Measurements from ENCODE around the gene CFAP74.

The CFAP74 gene

GRCh38 chr1:2001773-2002411, 1.7 kb downstream of the CFAP74 start:
- H3K27me3 ChIP-seq (ENCODE audit: control insufficient read depth, insufficient read depth, low read length): peaks cover 5% of the 10 kb centered on the region
- no peaks in the 10 kb centered on the region for H3K4me1 ChIP-seq (ENCODE audit: control insufficient read depth, insufficient read depth, low read length)
- no peak overlapping the region for H3K27ac ChIP-seq (ENCODE audit: low read depth, low read length)
- H3K4me3 ChIP-seq (ENCODE audit: low read length): no peak overlapping the region
- H3K9ac ChIP-seq (ENCODE audit: low read length): no peak overlapping the region
- no peaks in the 10 kb centered on the region for H3K36me3 ChIP-seq (ENCODE audit: control insufficient read depth, insufficient read depth, low read length)

- H3K4me1 ChIP-seq (ENCODE audit: control insufficient read depth, insufficient read depth, low read length): no peaks in the 10 kb centered on the region
- H3K27me3 ChIP-seq (ENCODE audit: control insufficient read depth, insufficient read depth, low read length): peaks cover 5% of the 10 kb centered on the region
- no peak overlapping the region for H3K4me3 ChIP-seq (ENCODE audit: low read length)
- no peak overlapping the region for H3K27ac ChIP-seq (ENCODE audit: low read depth, low read length)
- H3K9ac ChIP-seq (ENCODE audit: low read length): no peak overlapping the region
- H3K36me3 ChIP-seq (ENCODE audit: control insufficient read depth, insufficient read depth, low read length): no peaks in the 10 kb centered on the region
Observed at GRCh38 chr1:2000850-2001249, 2.7 kb downstream of the CFAP74 start.

GRCh38 chr1:2000432-2000831, 3.2 kb downstream of the CFAP74 start:
- H3K27ac ChIP-seq (ENCODE audit: low read depth, low read length): no peak overlapping the region
- H3K4me3 ChIP-seq (ENCODE audit: low read length): no peak overlapping the region
- H3K36me3 ChIP-seq (ENCODE audit: control insufficient read depth, insufficient read depth, low read length): no peaks in the 10 kb centered on the region
- peaks cover 5% of the 10 kb centered on the region for H3K27me3 ChIP-seq (ENCODE audit: control insufficient read depth, insufficient read depth, low read length)
- no peak overlapping the region for H3K9ac ChIP-seq (ENCODE audit: low read length)
- H3K4me1 ChIP-seq (ENCODE audit: control insufficient read depth, insufficient read depth, low read length): no peaks in the 10 kb centered on the region

- H3K27me3 ChIP-seq (ENCODE audit: control insufficient read depth, insufficient read depth, low read length): no peaks in the 10 kb centered on the region
- no peaks in the 10 kb centered on the region for H3K4me1 ChIP-seq (ENCODE audit: control insufficient read depth, insufficient read depth, low read length)
- no peak overlapping the region for H3K9ac ChIP-seq (ENCODE audit: low read length)
- no peak overlapping the region for H3K4me3 ChIP-seq (ENCODE audit: low read length)
- H3K36me3 ChIP-seq (ENCODE audit: control insufficient read depth, insufficient read depth, low read length): no peaks in the 10 kb centered on the region
- no peak overlapping the region for H3K27ac ChIP-seq (ENCODE audit: low read depth, low read length)
Observed at GRCh38 chr1:1997576-1997975, 6.0 kb downstream of the CFAP74 start.

GRCh38 chr1:1996207-1996651, 7.4 kb downstream of the CFAP74 start:
- no peaks in the 10 kb centered on the region for H3K4me1 ChIP-seq (ENCODE audit: control insufficient read depth, insufficient read depth, low read length)
- H3K36me3 ChIP-seq (ENCODE audit: control insufficient read depth, insufficient read depth, low read length): no peaks in the 10 kb centered on the region
- H3K9ac ChIP-seq (ENCODE audit: low read length): no peak overlapping the region
- H3K27me3 ChIP-seq (ENCODE audit: control insufficient read depth, insufficient read depth, low read length): no peaks in the 10 kb centered on the region
- H3K27ac ChIP-seq (ENCODE audit: low read depth, low read length): no peak overlapping the region
- H3K4me3 ChIP-seq (ENCODE audit: low read length): no peak overlapping the region

- H3K9ac ChIP-seq (ENCODE audit: low read length): no peak overlapping the region
- H3K27ac ChIP-seq (ENCODE audit: low read depth, low read length): no peak overlapping the region
- no peaks in the 10 kb centered on the region for H3K36me3 ChIP-seq (ENCODE audit: control insufficient read depth, insufficient read depth, low read length)
- no peaks in the 10 kb centered on the region for H3K4me1 ChIP-seq (ENCODE audit: control insufficient read depth, insufficient read depth, low read length)
- no peaks in the 10 kb centered on the region for H3K27me3 ChIP-seq (ENCODE audit: control insufficient read depth, insufficient read depth, low read length)
- H3K4me3 ChIP-seq (ENCODE audit: low read length): no peak overlapping the region
Observed at GRCh38 chr1:1994536-1994935, 9.1 kb downstream of the CFAP74 start.

- Histone ChIP-seq H3K4me3 (ENCODE audit: low read length) (no peak overlapping the region), H3K27ac (ENCODE audit: low read depth, low read length) (no peak overlapping the region), H3K27me3 (ENCODE audit: control insufficient read depth, insufficient read depth, low read length) (peaks cover 2% of the 10 kb centered on the region), H3K4me1 (ENCODE audit: control insufficient read depth, insufficient read depth, low read length) (no peaks in the 10 kb centered on the region), H3K36me3 (ENCODE audit: control insufficient read depth, insufficient read depth, low read length) (no peaks in the 10 kb centered on the region), H3K9ac (ENCODE audit: low read length) (no peak overlapping the region)
Observed at GRCh38 chr1:1990222-1990621, 13.4 kb downstream of the CFAP74 start.

- H3K36me3 ChIP-seq (ENCODE audit: control insufficient read depth, insufficient read depth, low read length): no peaks in the 10 kb centered on the region
- H3K27ac ChIP-seq (ENCODE audit: low read depth, low read length): no peak overlapping the region
- no peak overlapping the region for H3K9ac ChIP-seq (ENCODE audit: low read length)
- no peak overlapping the region for H3K4me3 ChIP-seq (ENCODE audit: low read length)
- H3K4me1 ChIP-seq (ENCODE audit: control insufficient read depth, insufficient read depth, low read length): no peaks in the 10 kb centered on the region
- H3K27me3 ChIP-seq (ENCODE audit: control insufficient read depth, insufficient read depth, low read length): peaks cover 2% of the 10 kb centered on the region
Observed at GRCh38 chr1:1989789-1990188, 13.8 kb downstream of the CFAP74 start.

- Histone ChIP-seq H3K4me1 (ENCODE audit: control insufficient read depth, insufficient read depth, low read length) (no peaks in the 10 kb centered on the region), H3K36me3 (ENCODE audit: control insufficient read depth, insufficient read depth, low read length) (no peaks in the 10 kb centered on the region), H3K27me3 (ENCODE audit: control insufficient read depth, insufficient read depth, low read length) (peaks cover 2% of the 10 kb centered on the region), H3K27ac (ENCODE audit: low read depth, low read length) (no peak overlapping the region), H3K4me3 (ENCODE audit: low read length) (no peak overlapping the region), H3K9ac (ENCODE audit: low read length) (no peak overlapping the region)
Observed at GRCh38 chr1:1989102-1989542, 14.5 kb downstream of the CFAP74 start.

- Histone ChIP-seq H3K27ac (ENCODE audit: low read depth, low read length) (no peak overlapping the region), H3K27me3 (ENCODE audit: control insufficient read depth, insufficient read depth, low read length) (peaks cover 2% of the 10 kb centered on the region), H3K9ac (ENCODE audit: low read length) (no peak overlapping the region), H3K4me3 (ENCODE audit: low read length) (no peak overlapping the region), H3K36me3 (ENCODE audit: control insufficient read depth, insufficient read depth, low read length) (no peaks in the 10 kb centered on the region), H3K4me1 (ENCODE audit: control insufficient read depth, insufficient read depth, low read length) (no peaks in the 10 kb centered on the region)
Observed at GRCh38 chr1:1988061-1988945, 15.3 kb downstream of the CFAP74 start.

- no peak overlapping the region for H3K27ac ChIP-seq (ENCODE audit: low read depth, low read length)
- no peaks in the 10 kb centered on the region for H3K4me1 ChIP-seq (ENCODE audit: control insufficient read depth, insufficient read depth, low read length)
- no peak overlapping the region for H3K9ac ChIP-seq (ENCODE audit: low read length)
- no peaks in the 10 kb centered on the region for H3K36me3 ChIP-seq (ENCODE audit: control insufficient read depth, insufficient read depth, low read length)
- H3K27me3 ChIP-seq (ENCODE audit: control insufficient read depth, insufficient read depth, low read length): peaks cover 2% of the 10 kb centered on the region
- H3K4me3 ChIP-seq (ENCODE audit: low read length): no peak overlapping the region
Observed at GRCh38 chr1:1987142-1987510, 16.5 kb downstream of the CFAP74 start.

GRCh38 chr1:1986451-1987141, 17.0 kb downstream of the CFAP74 start:
- peaks cover 2% of the 10 kb centered on the region for H3K27me3 ChIP-seq (ENCODE audit: control insufficient read depth, insufficient read depth, low read length)

More at GRCh38 chr1:1986451-1987141, 17.0 kb downstream of the CFAP74 start:
- Histone ChIP-seq H3K4me3 (ENCODE audit: low read length) (no peak overlapping the region), H3K27ac (ENCODE audit: low read depth, low read length) (no peak overlapping the region), H3K9ac (ENCODE audit: low read length) (no peak overlapping the region), H3K36me3 (ENCODE audit: control insufficient read depth, insufficient read depth, low read length) (no peaks in the 10 kb centered on the region), H3K4me1 (ENCODE audit: control insufficient read depth, insufficient read depth, low read length) (no peaks in the 10 kb centered on the region)

Data from rectal smooth muscle tissue (tissue), 1 donor.